ENCODE results near the gene TMC5. TPM values are rescaled to one million over a fixed set of nuclear protein-coding genes. Genes with fewer than 3 reads are reported as not detected.
A peak's percentile ranks its signal among the peaks of the same experiment; 100 is the strongest.

The TMC5 gene
- total RNA-seq, 1 experiment from 2014 or later = 15.7 TPM

DNA sequence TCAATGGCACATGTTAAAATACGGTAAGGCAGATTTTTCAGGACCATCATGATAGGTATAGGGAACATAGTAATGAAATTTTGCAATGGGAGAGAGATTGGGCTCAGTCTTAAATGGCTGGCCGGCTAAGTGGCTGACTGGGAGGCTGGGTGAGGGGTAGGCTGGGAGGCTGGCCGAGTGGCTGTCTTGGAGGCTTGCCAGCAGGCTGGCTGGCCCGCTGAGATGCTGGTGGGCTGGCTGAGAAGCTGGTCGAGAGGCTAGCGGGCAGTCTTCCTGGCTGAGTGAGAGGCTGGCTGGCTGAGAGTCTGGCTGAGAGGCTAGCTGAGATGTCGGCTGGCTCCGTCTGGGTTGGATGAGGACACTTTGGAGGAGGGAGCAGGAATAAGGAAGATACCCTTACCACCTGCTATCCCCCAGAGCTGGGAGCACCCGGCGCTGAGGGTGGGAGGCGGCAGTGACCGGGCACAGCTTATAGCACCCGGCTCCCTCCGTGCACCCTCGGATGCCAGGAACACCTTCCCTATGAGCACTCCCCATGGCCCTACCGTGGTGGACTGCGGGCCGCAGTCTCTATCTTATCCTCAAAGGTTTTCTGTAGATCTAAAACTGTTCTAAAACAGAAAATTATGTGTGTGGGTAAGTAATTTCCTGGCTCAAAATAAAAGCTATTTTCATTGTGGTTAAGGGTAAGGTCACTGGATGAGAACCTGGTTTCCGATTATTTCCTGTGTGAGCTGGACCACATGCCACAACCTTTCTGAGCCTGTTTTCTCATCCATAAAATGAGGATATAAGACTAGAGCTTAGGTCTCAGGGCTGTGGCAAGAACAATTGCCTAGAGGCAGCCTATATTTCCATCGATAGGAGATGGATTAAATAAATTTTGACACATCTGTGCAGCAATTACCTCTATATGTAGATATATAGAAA lies 34.5 kb upstream of the TMC5 start:
- Histone ChIP-seq H4K20me1 (ENCODE audit: insufficient read depth) (no peaks in the 10 kb centered on the region), H3K4me3 (replicated peaks in 1 of 2; ENCODE audit: low read depth in 1 of 2, low read length in 2 of 2) (no peak overlapping the region), H3K9me3 (ENCODE audit: control insufficient read depth in 1 of 2, insufficient read depth in 1 of 2, low read depth in 1 of 2, low read length in 2 of 2) (no peaks in the 10 kb centered on the region), H3K27me3 (ENCODE audit: insufficient read depth, low read length) (no peaks in the 10 kb centered on the region), H3K9ac (ENCODE audit: low read length) (no peak overlapping the region; the same call in 1 of the 2 replicates), H3K79me2 (ENCODE audit: insufficient read depth, low read length) (no peaks in the 10 kb centered on the region), H3K4me2 (ENCODE audit: low read length) (peak overlapping the region; percentile 8; the same call in 1 of the 2 replicates), H3K9me2 (ENCODE audit: insufficient read depth) (no peaks in the 10 kb centered on the region), H3K27ac (ENCODE audit: low read depth, low read length) (no peak overlapping the region), H2AFZ (ENCODE audit: low read depth, low read length, poor library complexity, severe bottlenecking) (no peak overlapping the region), H3K36me3 (ENCODE audit: control insufficient read depth in 1 of 2, insufficient read depth in 2 of 2, low read length in 2 of 2) (no peaks in the 10 kb centered on the region), H3K4me1 (ENCODE audit: control insufficient read depth in 1 of 2, insufficient read depth in 2 of 2, low read length in 2 of 2) (peaks cover 34 to 51% of the 10 kb centered on the region in 2 experiments)
- ChIA-PET POLR2A (interaction anchor here (0.6 to 1.4 kb wide), 4 partner anchors 10 to 297 kb away, joined by 3 to 10 read pairs (median 4); no protein-coding TSS in a partner anchor), CTCF (interaction anchor here (1.1 to 1.3 kb wide), 2 partner anchors 120 to 297 kb away, joined by 4 to 9 read pairs; no protein-coding TSS in a partner anchor), RAD21 (ENCODE audit: low non-redundant PET in 1 of 2, low total read pairs in 2 of 2, uncharacterized antibody in 2 of 2, unreplicated experiment in 2 of 2) (no interaction called here)
- no peak for TF ChIP-seq SP1 (IDR thresholded peaks at IDR 0.05; ENCODE audit: low read depth)
- no peak for TF ChIP-seq JUND (IDR thresholded peaks at IDR 0.05)
- no peak for TF ChIP-seq POLR2AphosphoS5 (IDR thresholded peaks at IDR 0.05; ENCODE audit: low read depth, low read length)
- no peak for TF ChIP-seq CEBPB (IDR thresholded peaks at IDR 0.05; ENCODE audit: low read depth)
- TF ChIP-seq POLR2A (IDR thresholded peaks at IDR 0.05; ENCODE audit: borderline replicate concordance, extremely low read depth, insufficient read depth, insufficient read length) = no peak
- TF ChIP-seq EZH2phosphoT487 (IDR thresholded peaks at IDR 0.05; ENCODE audit: borderline replicate concordance) = no peak
- TF ChIP-seq FOSL1 (IDR thresholded peaks at IDR 0.05; ENCODE audit: low read depth) = no peak
- no peak for TF ChIP-seq SIN3A (IDR thresholded peaks at IDR 0.05; ENCODE audit: low read depth)
- TF ChIP-seq, protein P1, sequence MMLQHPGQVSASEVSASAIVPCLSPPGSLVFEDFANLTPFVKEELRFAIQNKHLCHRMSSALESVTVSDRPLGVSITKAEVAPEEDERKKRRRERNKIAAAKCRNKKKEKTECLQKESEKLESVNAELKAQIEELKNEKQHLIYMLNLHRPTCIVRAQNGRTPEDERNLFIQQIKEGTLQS (IDR thresholded peaks at IDR 0.05) = no peak
- DNase-seq (ENCODE audit: low read depth, low spot score) (no peak), ATAC-seq (no peak)
- intact Hi-C loops (cut with micrococcal nuclease) = no loop called here
- no TSS peak for BruUV-seq (replicated peaks)

DNA sequence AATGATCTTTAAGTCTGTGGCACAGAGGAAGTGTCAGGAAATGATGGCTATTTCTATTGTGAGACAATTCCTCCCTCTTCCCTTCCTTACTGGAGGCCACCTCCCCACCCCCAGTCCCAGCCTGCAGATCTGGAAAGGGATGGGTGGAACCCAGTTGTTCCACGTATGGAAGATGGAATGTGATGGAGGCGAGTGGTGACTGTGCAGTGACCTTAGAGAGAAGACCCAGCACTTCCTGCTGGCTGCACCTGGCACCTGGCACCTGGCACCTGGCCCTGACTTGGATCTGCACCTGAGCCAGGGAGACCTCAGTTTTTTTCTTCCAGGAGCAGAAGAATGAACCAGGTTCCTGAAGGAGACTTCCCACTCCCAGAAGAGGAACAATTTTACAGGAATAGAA lies 33.0 kb upstream of the TMC5 start:
- intact Hi-C loops (cut with micrococcal nuclease) = no loop called here
- RAD21 ChIA-PET (ENCODE audit: low non-redundant PET in 1 of 2, low total read pairs in 2 of 2, uncharacterized antibody in 2 of 2, unreplicated experiment in 2 of 2) = no interaction called here
- H3K9ac ChIP-seq (ENCODE audit: low read length) = peak overlapping the region; percentile 39
- DNase-seq (ENCODE audit: low read depth, low spot score) (peak; percentile 78), ATAC-seq (peak; percentile 93)
- no TSS peak for BruUV-seq (replicated peaks)
- H4K20me1 ChIP-seq (ENCODE audit: insufficient read depth) = no peaks in the 10 kb centered on the region
- no peaks in the 10 kb centered on the region for H3K79me2 ChIP-seq (ENCODE audit: insufficient read depth, low read length)
- peak overlapping the region; percentile 68 for H3K4me2 ChIP-seq (ENCODE audit: low read length)
- H3K27ac ChIP-seq (ENCODE audit: low read depth, low read length) = peak overlapping the region; percentile 71
- no peaks in the 10 kb centered on the region for H3K9me2 ChIP-seq (ENCODE audit: insufficient read depth)
- no peaks in the 10 kb centered on the region for H3K27me3 ChIP-seq (ENCODE audit: insufficient read depth, low read length)
- peaks cover 34 to 56% of the 10 kb centered on the region in 2 experiments for H3K4me1 ChIP-seq (ENCODE audit: control insufficient read depth in 1 of 2, insufficient read depth in 2 of 2, low read length in 2 of 2)
- H2AFZ ChIP-seq (ENCODE audit: low read depth, low read length, poor library complexity, severe bottlenecking) = peak overlapping the region; percentile 18
- POLR2A ChIA-PET = interaction anchor here (1.0 kb wide), 1 partner anchor 290 kb away, joined by 4 read pairs; no protein-coding TSS in a partner anchor
- H3K4me3 ChIP-seq (replicated peaks in 1 of 2; ENCODE audit: low read depth in 1 of 2, low read length in 2 of 2) = peak overlapping the region in 1 of 2 experiments; percentile 21; a peak in 2 of 4 replicates
- no peaks in the 10 kb centered on the region for H3K36me3 ChIP-seq (ENCODE audit: control insufficient read depth in 1 of 2, insufficient read depth in 2 of 2, low read length in 2 of 2)
- CTCF ChIA-PET = interaction anchor here (1.1 kb wide), 1 partner anchor 118 kb away, joined by 5 read pairs; no protein-coding TSS in a partner anchor
- H3K9me3 ChIP-seq (ENCODE audit: control insufficient read depth in 1 of 2, insufficient read depth in 1 of 2, low read depth in 1 of 2, low read length in 2 of 2) = no peaks in the 10 kb centered on the region
- TF ChIP-seq RAD21 (IDR thresholded peaks at IDR 0.05; ENCODE audit: low read depth) (peak; percentile 19; the same call in 1 of the 2 replicates), JUND (IDR thresholded peaks at IDR 0.05) (peak; percentile 75), POLR2AphosphoS5 (IDR thresholded peaks at IDR 0.05; ENCODE audit: low read depth, low read length) (peak; percentile 56), EGR1 (IDR thresholded peaks at IDR 0.05; ENCODE audit: low read depth) (no peak), POLR2A (IDR thresholded peaks at IDR 0.05; ENCODE audit: borderline replicate concordance, extremely low read depth, insufficient read depth, insufficient read length) (no peak), ZNF274 (IDR thresholded peaks at IDR 0.05; ENCODE audit: low read depth, low read length) (no peak), EZH2phosphoT487 (IDR thresholded peaks at IDR 0.05; ENCODE audit: borderline replicate concordance) (no peak), CBX3 (IDR thresholded peaks at IDR 0.05; ENCODE audit: low read depth) (no peak), YY1 (IDR thresholded peaks at IDR 0.05; ENCODE audit: extremely low read depth, insufficient replicate concordance, low read depth, low read length) (peak; percentile 69)
- TF ChIP-seq, protein P1 (IDR thresholded peaks at IDR 0.05) = no peak
- TF ChIP-seq, protein P2, sequence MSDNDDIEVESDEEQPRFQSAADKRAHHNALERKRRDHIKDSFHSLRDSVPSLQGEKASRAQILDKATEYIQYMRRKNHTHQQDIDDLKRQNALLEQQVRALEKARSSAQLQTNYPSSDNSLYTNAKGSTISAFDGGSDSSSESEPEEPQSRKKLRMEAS (IDR thresholded peaks at IDR 0.05) = peak; percentile 59; the same call in 1 of the 2 replicates
- TF ChIP-seq, protein P3, sequence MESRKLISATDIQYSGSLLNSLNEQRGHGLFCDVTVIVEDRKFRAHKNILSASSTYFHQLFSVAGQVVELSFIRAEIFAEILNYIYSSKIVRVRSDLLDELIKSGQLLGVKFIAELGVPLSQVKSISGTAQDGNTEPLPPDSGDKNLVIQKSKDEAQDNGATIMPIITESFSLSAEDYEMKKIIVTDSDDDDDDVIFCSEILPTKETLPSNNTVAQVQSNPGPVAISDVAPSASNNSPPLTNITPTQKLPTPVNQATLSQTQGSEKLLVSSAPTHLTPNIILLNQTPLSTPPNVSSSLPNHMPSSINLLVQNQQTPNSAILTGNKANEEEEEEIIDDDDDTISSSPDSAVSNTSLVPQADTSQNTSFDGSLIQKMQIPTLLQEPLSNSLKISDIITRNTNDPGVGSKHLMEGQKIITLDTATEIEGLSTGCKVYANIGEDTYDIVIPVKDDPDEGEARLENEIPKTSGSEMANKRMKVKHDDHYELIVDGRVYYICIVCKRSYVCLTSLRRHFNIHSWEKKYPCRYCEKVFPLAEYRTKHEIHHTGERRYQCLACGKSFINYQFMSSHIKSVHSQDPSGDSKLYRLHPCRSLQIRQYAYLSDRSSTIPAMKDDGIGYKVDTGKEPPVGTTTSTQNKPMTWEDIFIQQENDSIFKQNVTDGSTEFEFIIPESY (IDR thresholded peaks at IDR 0.05; ENCODE audit: extremely low read depth, insufficient replicate concordance, low read length) = no peak
